HG03097 (cell line): ENCODE results near the gene SLF2.

ENCODE experiments used
- ATAC-seq: cut with Tn5 transposase; IDR thresholded peaks from one replicate; pipeline ENCODE4 v1.9.1; 2021; ENCODE audit not compliant: unreplicated experiment, low FRiP score

The SLF2 gene

GRCh38 chr10:100896876-100897461 lies 15.8 kb upstream of the SLF2 start:
- no peak for ATAC-seq

GRCh38 chr10:100897976-100898375 lies 14.8 kb upstream of the SLF2 start:
- no peak for ATAC-seq

- ATAC-seq: no peak
Observed at GRCh38 chr10:100899171-100899570, 13.6 kb upstream of the SLF2 start.

GRCh38 chr10:100901051-100901450 lies 11.7 kb upstream of the SLF2 start:
- no peak for ATAC-seq

- no peak for ATAC-seq
Observed at GRCh38 chr10:100902622-100903021, 10.1 kb upstream of the SLF2 start.

- no peak for ATAC-seq
Observed at GRCh38 chr10:100904917-100905316, 7.8 kb upstream of the SLF2 start.

- no peak for ATAC-seq
Observed at GRCh38 chr10:100907175-100907574, 5.6 kb upstream of the SLF2 start.

- no peak for ATAC-seq
Observed at GRCh38 chr10:100907773-100908363, 4.9 kb upstream of the SLF2 start.

GRCh38 chr10:100908378-100908777 lies 4.4 kb upstream of the SLF2 start:
- no peak for ATAC-seq

- ATAC-seq: no peak
Observed at GRCh38 chr10:100909501-100910263, 3.1 kb upstream of the SLF2 start.

- ATAC-seq: no peak
Observed at GRCh38 chr10:100911472-100911871, 1.3 kb upstream of the SLF2 start.

GRCh38 chr10:100912013-100912604 lies 654 bp upstream of the SLF2 start:
- ATAC-seq: no peak

GRCh38 chr10:100913470-100913865 lies 705 bp downstream of the SLF2 start:
- no peak for ATAC-seq

- no peak for ATAC-seq
Observed at GRCh38 chr10:100917071-100917470, 4.3 kb downstream of the SLF2 start.

- no peak for ATAC-seq
Observed at GRCh38 chr10:100923580-100923979, 10.8 kb downstream of the SLF2 start.

GRCh38 chr10:100927266-100927665 lies 14.5 kb downstream of the SLF2 start:
- ATAC-seq: no peak

GRCh38 chr10:100928039-100928438 lies 15.3 kb downstream of the SLF2 start:
- no peak for ATAC-seq

- ATAC-seq: no peak
Observed at GRCh38 chr10:100930368-100930767, 17.6 kb downstream of the SLF2 start.

- no peak for ATAC-seq
Observed at GRCh38 chr10:100934084-100934659, 21.4 kb downstream of the SLF2 start.

GRCh38 chr10:100939763-100940344 lies 27.1 kb downstream of the SLF2 start:
- no peak for ATAC-seq

- no peak for ATAC-seq
Observed at GRCh38 chr10:100942229-100942628, 29.5 kb downstream of the SLF2 start.
